H9 (cell line): Measurements from ENCODE around the gene MXD4. TPM values are rescaled to one million over a fixed set of nuclear protein-coding genes. Genes with fewer than 3 reads are reported as not detected.

Experiments
- DNase-seq: peaks from one replicate; pipeline ENCODE4 v3.0.0-alpha.2; 2017
- H2AFZ ChIP-seq: one replicate; pipeline ENCODE4 v1.6.1; 2013; ENCODE audit warnings: mild to moderate bottlenecking, low read length, control low read depth, moderate library complexity
- H2AK5ac ChIP-seq: 2 replicates; pipeline ENCODE4 v1.6.1; 2013; ENCODE audit warnings: low read length, control low read depth, mixed read lengths; ENCODE audit not compliant: insufficient read length
- H2BK120ac ChIP-seq: one replicate; pipeline ENCODE4 v1.6.1; 2013; ENCODE audit warnings: low read depth, mild to moderate bottlenecking, low read length, control low read depth, inconsistent platforms; ENCODE audit not compliant: poor library complexity, severe bottlenecking
- H2BK12ac ChIP-seq: 2 replicates; pipeline ENCODE4 v1.6.1; 2013; ENCODE audit warnings: low read length, control low read depth, mixed read lengths, low read depth; ENCODE audit not compliant: insufficient read length
- H2BK15ac ChIP-seq: 2 replicates; pipeline ENCODE4 v1.6.1; 2013; ENCODE audit warnings: low read depth, low read length, control low read depth
- H2BK20ac ChIP-seq: one replicate; pipeline ENCODE4 v1.6.1; 2013; ENCODE audit warnings: low read depth, mild to moderate bottlenecking, low read length, control low read depth, inconsistent platforms; ENCODE audit not compliant: poor library complexity, severe bottlenecking
- H2BK5ac ChIP-seq: 2 replicates; pipeline ENCODE4 v1.6.1; 2013; ENCODE audit warnings: low read length, control low read depth, mixed read lengths; ENCODE audit not compliant: insufficient read length
- H3K14ac ChIP-seq: 2 replicates; pipeline ENCODE4 v1.6.1; 2013; ENCODE audit warnings: low read length, control low read depth; ENCODE audit not compliant: insufficient read depth
- H3K18ac ChIP-seq: 2 replicates; pipeline ENCODE4 v1.6.1; 2013; ENCODE audit warnings: low read depth, mild to moderate bottlenecking, mixed read lengths, low read length, control low read depth; ENCODE audit not compliant: insufficient read length
- H3K23ac ChIP-seq: 2 replicates; pipeline ENCODE4 v1.6.1; 2013; ENCODE audit warnings: low read length, control low read depth, mixed read lengths, low read depth; ENCODE audit not compliant: insufficient read length
- H3K23me2 ChIP-seq: 2 replicates; pipeline ENCODE4 v1.6.1; 2013; ENCODE audit warnings: low read depth, mild to moderate bottlenecking, mixed read lengths, low read length, control low read depth; ENCODE audit not compliant: insufficient read length, poor library complexity, severe bottlenecking
- H3K27ac ChIP-seq: 2 replicates; pipeline ENCODE4 v1.5.1; 2013; ENCODE audit warnings: low read length, control low read depth, mixed read lengths, low read depth; ENCODE audit not compliant: insufficient read length
- H3K27me3 ChIP-seq: 2 replicates; pipeline ENCODE4 v1.6.1; 2013; ENCODE audit warnings: low read length, control low read depth, inconsistent platforms; ENCODE audit not compliant: insufficient read depth
- H3K4ac ChIP-seq: 2 replicates; pipeline ENCODE4 v1.6.1; 2013; ENCODE audit warnings: low read depth, mild to moderate bottlenecking, control low read depth, inconsistent platforms, low read length, moderate library complexity
- H3K4me1 ChIP-seq: 2 replicates; pipeline ENCODE4 v1.6.1; 2013; ENCODE audit warnings: low read length, control low read depth, inconsistent platforms; ENCODE audit not compliant: insufficient read depth
- H3K4me2 ChIP-seq: 2 replicates; pipeline ENCODE4 v1.6.1; 2013; ENCODE audit warnings: low read length, control low read depth, mixed read lengths; ENCODE audit not compliant: insufficient read length, insufficient read depth
- H3K56ac ChIP-seq: 2 replicates; pipeline ENCODE4 v1.6.1; 2013; ENCODE audit warnings: low read depth, mild to moderate bottlenecking, mixed read lengths, low read length, control low read depth; ENCODE audit not compliant: insufficient read length
- H3K79me1 ChIP-seq: 2 replicates; pipeline ENCODE4 v1.6.1; 2013; ENCODE audit warnings: low read depth, mild to moderate bottlenecking, moderate library complexity, low read length, control low read depth, inconsistent platforms; ENCODE audit not compliant: insufficient read depth, poor library complexity, severe bottlenecking
- H3K79me2 ChIP-seq: 2 replicates; pipeline ENCODE4 v1.6.1; 2013; ENCODE audit warnings: low read length, control low read depth, inconsistent platforms; ENCODE audit not compliant: insufficient read depth
- H3K9ac ChIP-seq: 2 replicates; pipeline ENCODE4 v1.6.1; 2013; ENCODE audit warnings: low read length, control low read depth, mixed read lengths; ENCODE audit not compliant: insufficient read length; ENCODE audit errors: extremely low read depth
- H3K9me3 ChIP-seq: one replicate; pipeline ENCODE4 v1.6.1; 2013; ENCODE audit warnings: low read depth, low read length, inconsistent platforms; ENCODE audit not compliant: control insufficient read depth
- H3T11ph ChIP-seq: one replicate; pipeline ENCODE4 v1.6.1; 2013; ENCODE audit warnings: mild to moderate bottlenecking, low read length, control low read depth, inconsistent platforms
- H4K20me1 ChIP-seq: one replicate; pipeline ENCODE4 v1.6.1; 2013; ENCODE audit not compliant: control insufficient read depth, insufficient read length, insufficient read depth
- H4K5ac ChIP-seq: 2 replicates; pipeline ENCODE4 v1.6.1; 2013; ENCODE audit warnings: low read depth, mild to moderate bottlenecking, mixed read lengths, low read length, control low read depth; ENCODE audit not compliant: insufficient read length
- H4K8ac ChIP-seq: replicated peaks from 2 replicates; pipeline ENCODE4 v1.6.1; 2013; ENCODE audit warnings: low read length, control low read depth, mixed read lengths, low read depth; ENCODE audit not compliant: insufficient read length
- H4K91ac ChIP-seq: 2 replicates; pipeline ENCODE4 v1.6.1; 2013; ENCODE audit warnings: low read depth, mild to moderate bottlenecking, moderate library complexity, mixed read lengths, low read length, control low read depth; ENCODE audit not compliant: insufficient read length
- H3K27ac Mint-ChIP-seq, 3 experiments: 2 replicates in 2 of 3; 3 replicates in 1 of 3; pipeline ENCODE4 v1.8.0; 2020 to 2021; ENCODE audit warnings: mixed read lengths in 3 of 3, mild to moderate bottlenecking in 1 of 3, moderate library complexity in 1 of 3
- H3K27me3 Mint-ChIP-seq: 2 replicates; pipeline ENCODE4 v1.8.0; 2021; ENCODE audit warnings: low read depth, mild to moderate bottlenecking, moderate library complexity, mixed read lengths
- H3K36me3 Mint-ChIP-seq, 3 experiments: 2 replicates in 2 of 3; 3 replicates in 1 of 3; pipeline ENCODE4 v1.8.0; 2020 to 2021; ENCODE audit warnings: low read depth in 3 of 3, mixed read lengths in 3 of 3; ENCODE audit not compliant: insufficient read depth in 1 of 3
- H3K4me1 Mint-ChIP-seq, 2 experiments: 2 replicates each; pipeline ENCODE4 v1.8.0; 2020; ENCODE audit warnings: mixed read lengths in 2 of 2
- H3K4me3 Mint-ChIP-seq, 2 experiments: 2 replicates in 1 of 2; 3 replicates in 1 of 2; pipeline ENCODE4 v1.8.0; 2020 to 2021; ENCODE audit warnings: mild to moderate bottlenecking in 2 of 2, mixed read lengths in 2 of 2, moderate library complexity in 1 of 2
- H3K9me3 Mint-ChIP-seq, 2 experiments: 2 replicates in 1 of 2; 3 replicates in 1 of 2; pipeline ENCODE4 v1.8.0; 2020; ENCODE audit warnings: mild to moderate bottlenecking in 2 of 2, mixed read lengths in 2 of 2, moderate library complexity in 1 of 2
- CTCF ChIP-seq: fragments of 200-600 bp; sonication (generic); conservative IDR thresholded peaks from 3 replicates; pipeline ENCODE4 v1.8.0; 2021; ENCODE audit warnings: antibody characterized with exemption, mild to moderate bottlenecking
- WGBS: extraction: QIAGEN DNeasy Blood & Tissue Kit; methylation state at CpG from one replicate; pipeline ENCODE4 v1.1.7; 2013; ENCODE audit warnings: missing lambda C conversion rate, low lambda C conversion rate, mixed read lengths; ENCODE audit not compliant: insufficient read length; ENCODE audit errors: extremely low coverage; 5-methylcytosine and 5-hydroxymethylcytosine counted together
- total RNA-seq: library from RNA; stranded (reverse); gene quantifications from 2 replicates; pipeline ENCODE4 v1.2.1, GENCODE V29; 2021

Gene MXD4
- total RNA-seq, 1 experiment from 2014 or later = 24.1 TPM

- Histone ChIP-seq H3K79me1 (no peaks in the 10 kb centered on the region), H3K9ac (no peak overlapping the region), H3T11ph (no peak overlapping the region), H4K8ac (no peak overlapping the region), H3K4me1 (no peaks in the 10 kb centered on the region), H3K4ac (no peak overlapping the region), H3K14ac (no peak overlapping the region; the same call in 1 of the 2 replicates), H3K27me3 (no peaks in the 10 kb centered on the region), H3K9me3 (no peaks in the 10 kb centered on the region), H3K4me2 (no peak overlapping the region), H2BK20ac (no peak overlapping the region), H3K18ac (no peak overlapping the region), H2AK5ac (no peak overlapping the region), H2BK12ac (no peak overlapping the region), H3K56ac (no peak overlapping the region), H2BK15ac (no peak overlapping the region), H3K27ac (no peak overlapping the region), H4K20me1 (no peaks in the 10 kb centered on the region), H2AFZ (no peak overlapping the region), H2BK5ac (no peak overlapping the region), H4K5ac (no peak overlapping the region), H2BK120ac (no peak overlapping the region), H4K91ac (no peak overlapping the region), H3K79me2 (no peaks in the 10 kb centered on the region), H3K23me2 (no peaks in the 10 kb centered on the region), H3K23ac (no peak overlapping the region)
- Mint-ChIP-seq H3K36me3 (no peaks in the 10 kb centered on the region), H3K4me3 (no peak overlapping the region), H3K9me3 (no peaks in the 10 kb centered on the region), H3K27me3 (peaks cover 2% of the 10 kb centered on the region; the same call in 1 of the 2 replicates), H3K27ac (peak overlapping the region in 1 of 3 experiments; percentile 87; a peak in 1 of 7 replicates), H3K4me1 (peaks cover 4 to 11% of the 10 kb centered on the region in 2 experiments; a peak in 3 of 4 replicates)
- no peak for DNase-seq
- no CpG with 5 or more reads among the region's 34 CpGs for WGBS
- no peak for TF ChIP-seq CTCF
Observed at GRCh38 chr4:2270341-2271165, 8.6 kb upstream of the MXD4 start.
